ENCODE measurements around the gene KLHL29.

Gene KLHL29

GRCh38 chr2:23516520-23517256 is 131.7 kb downstream of the KLHL29 start:
- Histone ChIP-seq H3K4me1 (ENCODE audit: control insufficient read depth in 1 of 2, insufficient read depth in 2 of 2, low read length in 2 of 2) (peaks cover 6 to 9% of the 10 kb centered on the region in 2 donors), H3K27me3 (ENCODE audit: control insufficient read depth in 1 of 2, insufficient read depth in 2 of 2, low read length in 2 of 2) (peaks cover 0 to 5% of the 10 kb centered on the region in 2 donors), H3K27ac (ENCODE audit: low read depth, low read length) (no peak overlapping the region), H3K36me3 (ENCODE audit: control insufficient read depth in 1 of 2, insufficient read depth in 2 of 2, low read length in 2 of 2) (no peaks in the 10 kb centered on the region), H3K9ac (ENCODE audit: low read depth in 1 of 2, low read length in 2 of 2) (no peak overlapping the region), H3K9me3 (ENCODE audit: control insufficient read depth in 1 of 2, low read length in 2 of 2) (no peaks in the 10 kb centered on the region), H3K4me3 (ENCODE audit: low read depth in 1 of 2, low read length in 2 of 2) (no peak overlapping the region)

GRCh38 chr2:23518481-23519333 is 133.7 kb downstream of the KLHL29 start:
- Histone ChIP-seq H3K4me3 (ENCODE audit: low read depth in 1 of 2, low read length in 2 of 2) (no peak overlapping the region), H3K27ac (ENCODE audit: low read depth, low read length) (no peak overlapping the region), H3K36me3 (ENCODE audit: control insufficient read depth in 1 of 2, insufficient read depth in 2 of 2, low read length in 2 of 2) (no peaks in the 10 kb centered on the region), H3K9ac (ENCODE audit: low read depth in 1 of 2, low read length in 2 of 2) (no peak overlapping the region), H3K9me3 (ENCODE audit: control insufficient read depth in 1 of 2, low read length in 2 of 2) (no peaks in the 10 kb centered on the region), H3K27me3 (ENCODE audit: control insufficient read depth in 1 of 2, insufficient read depth in 2 of 2, low read length in 2 of 2) (peaks cover 0 to 5% of the 10 kb centered on the region in 2 donors), H3K4me1 (ENCODE audit: control insufficient read depth in 1 of 2, insufficient read depth in 2 of 2, low read length in 2 of 2) (no peaks in the 10 kb centered on the region)

GRCh38 chr2:23519334-23519651 is 134.3 kb downstream of the KLHL29 start:
- H3K27ac ChIP-seq (ENCODE audit: low read depth, low read length) = no peak overlapping the region
- H3K36me3 ChIP-seq (ENCODE audit: control insufficient read depth in 1 of 2, insufficient read depth in 2 of 2, low read length in 2 of 2) = no peaks in the 10 kb centered on the region
- no peak overlapping the region for H3K4me3 ChIP-seq (ENCODE audit: low read depth in 1 of 2, low read length in 2 of 2)
- H3K27me3 ChIP-seq (ENCODE audit: control insufficient read depth in 1 of 2, insufficient read depth in 2 of 2, low read length in 2 of 2) = peaks cover 0 to 2% of the 10 kb centered on the region in 2 donors
- no peak overlapping the region for H3K9ac ChIP-seq (ENCODE audit: low read depth in 1 of 2, low read length in 2 of 2)
- no peaks in the 10 kb centered on the region for H3K9me3 ChIP-seq (ENCODE audit: control insufficient read depth in 1 of 2, low read length in 2 of 2)
- H3K4me1 ChIP-seq (ENCODE audit: control insufficient read depth in 1 of 2, insufficient read depth in 2 of 2, low read length in 2 of 2) = peaks cover 0 to under 1% of the 10 kb centered on the region in 2 donors

GRCh38 chr2:23520256-23520655 is 135.3 kb downstream of the KLHL29 start:
- Histone ChIP-seq H3K4me3 (ENCODE audit: low read depth in 1 of 2, low read length in 2 of 2) (no peak overlapping the region), H3K36me3 (ENCODE audit: control insufficient read depth in 1 of 2, insufficient read depth in 2 of 2, low read length in 2 of 2) (no peaks in the 10 kb centered on the region), H3K27me3 (ENCODE audit: control insufficient read depth in 1 of 2, insufficient read depth in 2 of 2, low read length in 2 of 2) (no peaks in the 10 kb centered on the region), H3K4me1 (ENCODE audit: control insufficient read depth in 1 of 2, insufficient read depth in 2 of 2, low read length in 2 of 2) (peaks cover 0 to 4% of the 10 kb centered on the region in 2 donors), H3K9ac (ENCODE audit: low read depth in 1 of 2, low read length in 2 of 2) (no peak overlapping the region), H3K9me3 (ENCODE audit: control insufficient read depth in 1 of 2, low read length in 2 of 2) (no peaks in the 10 kb centered on the region), H3K27ac (ENCODE audit: low read depth, low read length) (no peak overlapping the region)

GRCh38 chr2:23521060-23521459 is 136.1 kb downstream of the KLHL29 start:
- no peaks in the 10 kb centered on the region for H3K9me3 ChIP-seq (ENCODE audit: control insufficient read depth in 1 of 2, low read length in 2 of 2)
- peaks cover 0 to 4% of the 10 kb centered on the region in 2 donors for H3K4me1 ChIP-seq (ENCODE audit: control insufficient read depth in 1 of 2, insufficient read depth in 2 of 2, low read length in 2 of 2)
- H3K36me3 ChIP-seq (ENCODE audit: control insufficient read depth in 1 of 2, insufficient read depth in 2 of 2, low read length in 2 of 2) = no peaks in the 10 kb centered on the region
- H3K4me3 ChIP-seq (ENCODE audit: low read depth in 1 of 2, low read length in 2 of 2) = no peak overlapping the region
- H3K9ac ChIP-seq (ENCODE audit: low read depth in 1 of 2, low read length in 2 of 2) = no peak overlapping the region
- H3K27ac ChIP-seq (ENCODE audit: low read depth, low read length) = no peak overlapping the region
- no peaks in the 10 kb centered on the region for H3K27me3 ChIP-seq (ENCODE audit: control insufficient read depth in 1 of 2, insufficient read depth in 2 of 2, low read length in 2 of 2)

- no peak overlapping the region for H3K27ac ChIP-seq (ENCODE audit: low read depth, low read length)
- H3K27me3 ChIP-seq (ENCODE audit: control insufficient read depth in 1 of 2, insufficient read depth in 2 of 2, low read length in 2 of 2) = no peaks in the 10 kb centered on the region
- H3K9me3 ChIP-seq (ENCODE audit: control insufficient read depth in 1 of 2, low read length in 2 of 2) = no peaks in the 10 kb centered on the region
- H3K36me3 ChIP-seq (ENCODE audit: control insufficient read depth in 1 of 2, insufficient read depth in 2 of 2, low read length in 2 of 2) = no peaks in the 10 kb centered on the region
- H3K4me3 ChIP-seq (ENCODE audit: low read depth in 1 of 2, low read length in 2 of 2) = no peak overlapping the region
- peaks cover 0 to 4% of the 10 kb centered on the region in 2 donors for H3K4me1 ChIP-seq (ENCODE audit: control insufficient read depth in 1 of 2, insufficient read depth in 2 of 2, low read length in 2 of 2)
- no peak overlapping the region for H3K9ac ChIP-seq (ENCODE audit: low read depth in 1 of 2, low read length in 2 of 2)
Observed at GRCh38 chr2:23522726-23523372, 137.9 kb downstream of the KLHL29 start.

- Histone ChIP-seq H3K27me3 (ENCODE audit: control insufficient read depth in 1 of 2, insufficient read depth in 2 of 2, low read length in 2 of 2) (no peaks in the 10 kb centered on the region), H3K36me3 (ENCODE audit: control insufficient read depth in 1 of 2, insufficient read depth in 2 of 2, low read length in 2 of 2) (no peaks in the 10 kb centered on the region), H3K9ac (ENCODE audit: low read depth in 1 of 2, low read length in 2 of 2) (no peak overlapping the region), H3K4me3 (ENCODE audit: low read depth in 1 of 2, low read length in 2 of 2) (no peak overlapping the region), H3K9me3 (ENCODE audit: control insufficient read depth in 1 of 2, low read length in 2 of 2) (no peaks in the 10 kb centered on the region), H3K4me1 (ENCODE audit: control insufficient read depth in 1 of 2, insufficient read depth in 2 of 2, low read length in 2 of 2) (peaks cover 0 to 4% of the 10 kb centered on the region in 2 donors), H3K27ac (ENCODE audit: low read depth, low read length) (no peak overlapping the region)
Observed at GRCh38 chr2:23523373-23524260, 138.6 kb downstream of the KLHL29 start.

GRCh38 chr2:23524261-23524706 is 139.3 kb downstream of the KLHL29 start:
- H3K9ac ChIP-seq (ENCODE audit: low read depth in 1 of 2, low read length in 2 of 2) = no peak overlapping the region
- H3K27ac ChIP-seq (ENCODE audit: low read depth, low read length) = no peak overlapping the region

GRCh38 chr2:23525137-23525765 is 140.3 kb downstream of the KLHL29 start:
- no peak overlapping the region for H3K9ac ChIP-seq (ENCODE audit: low read depth in 1 of 2, low read length in 2 of 2)
- peaks cover 0 to 4% of the 10 kb centered on the region in 2 donors for H3K4me1 ChIP-seq (ENCODE audit: control insufficient read depth in 1 of 2, insufficient read depth in 2 of 2, low read length in 2 of 2)
- no peaks in the 10 kb centered on the region for H3K9me3 ChIP-seq (ENCODE audit: control insufficient read depth in 1 of 2, low read length in 2 of 2)
- H3K36me3 ChIP-seq (ENCODE audit: control insufficient read depth in 1 of 2, insufficient read depth in 2 of 2, low read length in 2 of 2) = no peaks in the 10 kb centered on the region
- H3K27ac ChIP-seq (ENCODE audit: low read depth, low read length) = no peak overlapping the region
- H3K27me3 ChIP-seq (ENCODE audit: control insufficient read depth in 1 of 2, insufficient read depth in 2 of 2, low read length in 2 of 2) = no peaks in the 10 kb centered on the region
- no peak overlapping the region for H3K4me3 ChIP-seq (ENCODE audit: low read depth in 1 of 2, low read length in 2 of 2)

More at GRCh38 chr2:23524261-23524706, 139.3 kb downstream of the KLHL29 start:
- no peaks in the 10 kb centered on the region for H3K9me3 ChIP-seq (ENCODE audit: control insufficient read depth in 1 of 2, low read length in 2 of 2)
- H3K27me3 ChIP-seq (ENCODE audit: control insufficient read depth in 1 of 2, insufficient read depth in 2 of 2, low read length in 2 of 2) = no peaks in the 10 kb centered on the region
- no peak overlapping the region for H3K4me3 ChIP-seq (ENCODE audit: low read depth in 1 of 2, low read length in 2 of 2)
- peaks cover 0 to 4% of the 10 kb centered on the region in 2 donors for H3K4me1 ChIP-seq (ENCODE audit: control insufficient read depth in 1 of 2, insufficient read depth in 2 of 2, low read length in 2 of 2)
- no peaks in the 10 kb centered on the region for H3K36me3 ChIP-seq (ENCODE audit: control insufficient read depth in 1 of 2, insufficient read depth in 2 of 2, low read length in 2 of 2)
